Parathyroid adenoma (tissue), 2 donors: ENCODE results near the gene PRKG1.

ENCODE experiments used
- H2AFZ ChIP-seq: fragments of 300-600 bp; sonication (generic); one replicate; pipeline ENCODE4 v1.7.0; 2017; ENCODE audit warnings: antibody characterized with exemption, mild to moderate bottlenecking
- H3K27ac ChIP-seq: fragments of 300-600 bp; sonication (generic); one replicate; pipeline ENCODE4 v1.7.0; 2017
- H3K27me3 ChIP-seq: fragments of 300-600 bp; sonication (generic); one replicate; pipeline ENCODE4 v1.7.0; 2017; ENCODE audit warnings: low read length; ENCODE audit not compliant: control insufficient read depth, insufficient read depth
- H3K36me3 ChIP-seq: fragments of 300-600 bp; sonication (generic); one replicate; pipeline ENCODE4 v1.7.0; 2017; ENCODE audit warnings: low read length; ENCODE audit not compliant: control insufficient read depth, insufficient read depth
- H3K4me1 ChIP-seq: fragments of 300-600 bp; sonication (generic); one replicate; pipeline ENCODE4 v1.7.0; 2017; ENCODE audit warnings: control low read depth
- H3K4me2 ChIP-seq: fragments of 300-600 bp; sonication (generic); one replicate; pipeline ENCODE4 v1.7.0; 2017; ENCODE audit warnings: low read length
- H3K4me3 ChIP-seq: fragments of 300-600 bp; sonication (generic); one replicate; pipeline ENCODE4 v1.7.0; 2017; ENCODE audit warnings: low read depth, low read length
- H3K79me2 ChIP-seq: fragments of 300-600 bp; sonication (generic); one replicate; pipeline ENCODE4 v1.7.0; 2017; ENCODE audit warnings: control low read depth
- H3K9ac ChIP-seq: fragments of 300-600 bp; sonication (generic); one replicate; pipeline ENCODE4 v1.7.0; 2017; ENCODE audit warnings: mild to moderate bottlenecking
- H3K9me3 ChIP-seq: fragments of 300-600 bp; sonication (generic); one replicate; pipeline ENCODE4 v1.7.0; 2017; ENCODE audit warnings: low read length; ENCODE audit not compliant: control insufficient read depth
- TF ChIP-seq, protein P1 (sequence below): fragments of 300-600 bp; sonication (generic); IDR thresholded peaks from one replicate; pipeline ENCODE4 v1.7.0; 2017; ENCODE audit warnings: antibody characterized with exemption, mild to moderate bottlenecking
- donor health status: primary hyperparathyroidism.

Gene PRKG1

DNA sequence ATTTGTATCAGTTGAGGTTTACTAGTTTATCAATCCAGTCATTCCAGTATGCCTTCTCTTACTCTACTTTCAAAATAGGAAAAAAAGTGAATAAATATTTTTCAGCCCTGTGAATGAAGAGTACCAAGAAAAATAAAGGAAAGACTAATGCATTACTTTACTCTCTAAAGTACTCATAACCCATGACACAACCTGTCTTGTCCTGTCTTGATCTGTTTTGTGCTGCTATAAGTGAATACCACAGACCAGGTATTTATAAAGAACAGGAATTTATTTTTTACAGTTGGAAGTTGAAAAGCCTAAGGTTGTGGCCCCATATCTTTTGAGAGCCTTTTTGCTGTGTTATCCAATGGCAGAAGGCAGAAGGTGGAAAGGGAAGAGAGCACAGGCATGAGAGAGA, 1045.2 kb downstream of the PRKG1 start:
- Histone ChIP-seq H3K4me2 (no peak overlapping the region), H3K79me2 (no peaks in the 10 kb centered on the region), H2AFZ (no peak overlapping the region), H3K36me3 (no peaks in the 10 kb centered on the region), H3K27ac (no peak overlapping the region), H3K9me3 (no peaks in the 10 kb centered on the region), H3K9ac (no peak overlapping the region), H3K4me1 (no peaks in the 10 kb centered on the region), H3K4me3 (no peak overlapping the region), H3K27me3 (no peaks in the 10 kb centered on the region)
- TF ChIP-seq, protein P1, sequence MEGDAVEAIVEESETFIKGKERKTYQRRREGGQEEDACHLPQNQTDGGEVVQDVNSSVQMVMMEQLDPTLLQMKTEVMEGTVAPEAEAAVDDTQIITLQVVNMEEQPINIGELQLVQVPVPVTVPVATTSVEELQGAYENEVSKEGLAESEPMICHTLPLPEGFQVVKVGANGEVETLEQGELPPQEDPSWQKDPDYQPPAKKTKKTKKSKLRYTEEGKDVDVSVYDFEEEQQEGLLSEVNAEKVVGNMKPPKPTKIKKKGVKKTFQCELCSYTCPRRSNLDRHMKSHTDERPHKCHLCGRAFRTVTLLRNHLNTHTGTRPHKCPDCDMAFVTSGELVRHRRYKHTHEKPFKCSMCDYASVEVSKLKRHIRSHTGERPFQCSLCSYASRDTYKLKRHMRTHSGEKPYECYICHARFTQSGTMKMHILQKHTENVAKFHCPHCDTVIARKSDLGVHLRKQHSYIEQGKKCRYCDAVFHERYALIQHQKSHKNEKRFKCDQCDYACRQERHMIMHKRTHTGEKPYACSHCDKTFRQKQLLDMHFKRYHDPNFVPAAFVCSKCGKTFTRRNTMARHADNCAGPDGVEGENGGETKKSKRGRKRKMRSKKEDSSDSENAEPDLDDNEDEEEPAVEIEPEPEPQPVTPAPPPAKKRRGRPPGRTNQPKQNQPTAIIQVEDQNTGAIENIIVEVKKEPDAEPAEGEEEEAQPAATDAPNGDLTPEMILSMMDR, result no peak

DNA sequence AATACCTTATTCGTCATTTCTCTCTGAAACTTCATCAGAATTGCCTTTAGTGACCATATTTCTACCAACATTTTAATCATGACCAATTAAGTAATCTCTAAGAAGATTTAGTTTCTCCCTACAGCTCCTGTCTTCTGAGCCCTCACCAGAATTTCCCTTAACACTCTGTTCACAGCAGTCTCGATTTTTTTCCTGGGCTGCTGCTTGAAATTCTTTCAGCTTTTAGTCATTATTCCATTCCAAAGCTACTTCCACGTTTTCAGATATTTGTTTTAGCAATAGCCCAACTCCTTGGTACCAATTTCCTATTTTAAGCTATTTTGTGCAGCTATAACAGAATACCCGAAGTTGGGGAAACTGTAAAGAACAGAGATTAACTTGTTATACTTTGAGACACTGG, 1047.4 kb downstream of the PRKG1 start:
- Histone ChIP-seq H3K4me2 (no peak overlapping the region), H3K9ac (no peak overlapping the region), H3K79me2 (no peaks in the 10 kb centered on the region), H3K27me3 (no peaks in the 10 kb centered on the region), H3K36me3 (no peaks in the 10 kb centered on the region), H3K9me3 (no peaks in the 10 kb centered on the region), H3K27ac (no peak overlapping the region), H3K4me3 (no peak overlapping the region), H2AFZ (no peak overlapping the region), H3K4me1 (no peaks in the 10 kb centered on the region)
- TF ChIP-seq, protein P1, result no peak

DNA sequence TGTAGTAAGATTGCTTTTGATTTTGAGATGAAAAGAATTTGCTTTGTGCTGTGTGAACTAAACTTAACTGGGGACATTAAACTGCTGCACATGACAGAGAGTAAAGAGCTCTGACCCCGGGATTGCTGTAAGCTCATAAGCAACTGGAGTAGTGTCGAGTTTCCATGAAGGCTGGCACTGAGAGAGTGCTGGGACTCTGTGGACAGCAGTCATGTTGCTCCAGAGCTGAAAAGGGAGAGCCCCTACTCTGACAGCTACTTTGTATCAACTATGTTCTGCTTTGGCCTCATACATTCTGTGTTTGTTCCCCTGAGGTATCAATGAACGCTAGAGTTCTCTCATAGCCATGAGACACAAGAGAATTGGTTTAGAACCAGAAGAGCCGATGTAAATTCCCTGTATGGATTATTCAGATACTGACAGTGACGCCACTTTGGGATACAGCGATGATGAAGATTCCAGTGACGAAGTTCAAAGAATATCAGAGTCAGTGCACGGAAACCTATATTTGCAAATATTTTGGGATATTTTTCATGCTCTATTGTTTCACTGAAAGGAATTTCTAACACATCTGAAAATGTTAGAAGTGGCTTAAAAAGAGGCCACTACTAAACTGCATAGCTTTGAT, 1053.9 kb downstream of the PRKG1 start:
- H3K27me3 ChIP-seq, result no peaks in the 10 kb centered on the region
- no peak overlapping the region for H2AFZ ChIP-seq
- H3K79me2 ChIP-seq, result no peaks in the 10 kb centered on the region
- no peak overlapping the region for H3K4me2 ChIP-seq
- no peak overlapping the region for H3K9ac ChIP-seq
- no peaks in the 10 kb centered on the region for H3K36me3 ChIP-seq
- H3K27ac ChIP-seq, result no peak overlapping the region
- no peaks in the 10 kb centered on the region for H3K9me3 ChIP-seq
- TF ChIP-seq, protein P1, result no peak
- H3K4me1 ChIP-seq, result no peaks in the 10 kb centered on the region
- no peak overlapping the region for H3K4me3 ChIP-seq

DNA sequence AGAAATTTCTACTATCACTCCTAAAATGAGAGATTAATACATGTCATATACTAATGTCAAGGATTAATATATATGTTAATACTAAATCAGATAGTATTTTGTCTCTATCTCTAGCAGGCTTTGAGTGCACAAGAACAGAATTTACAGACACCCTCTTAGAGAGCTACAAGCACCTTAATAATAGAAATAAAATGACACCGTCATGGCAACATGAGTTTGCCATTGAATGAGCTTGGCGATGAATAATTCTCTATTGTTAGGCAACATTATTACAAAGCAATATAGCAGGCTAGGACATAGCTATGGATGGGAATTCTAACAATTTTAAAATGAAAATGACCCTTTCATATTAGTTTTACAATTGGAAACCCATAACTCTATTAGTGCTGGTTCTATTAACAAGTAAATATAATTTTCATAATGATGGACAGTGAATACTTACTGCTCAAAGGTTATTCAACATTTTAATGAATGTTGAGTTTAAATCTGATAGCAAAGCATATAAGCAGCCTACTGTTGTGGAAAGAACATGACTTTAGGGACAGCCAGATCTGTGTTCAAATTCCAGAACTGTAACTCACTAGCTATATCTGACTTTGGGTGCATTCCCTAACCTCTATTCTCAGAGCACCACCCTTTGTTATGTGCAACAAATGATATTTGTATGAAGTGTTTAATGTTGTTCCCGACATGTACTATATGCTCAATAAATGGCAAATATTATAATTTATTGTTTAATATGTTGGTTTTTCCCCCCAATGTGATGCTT, 1055.3 kb downstream of the PRKG1 start:
- no peak overlapping the region for H2AFZ ChIP-seq
- no peaks in the 10 kb centered on the region for H3K4me1 ChIP-seq
- no peak overlapping the region for H3K27ac ChIP-seq
- no peaks in the 10 kb centered on the region for H3K9me3 ChIP-seq
- H3K9ac ChIP-seq, result no peak overlapping the region
- H3K4me2 ChIP-seq, result no peak overlapping the region
- no peaks in the 10 kb centered on the region for H3K36me3 ChIP-seq
- no peaks in the 10 kb centered on the region for H3K79me2 ChIP-seq
- no peak overlapping the region for H3K4me3 ChIP-seq
- TF ChIP-seq, protein P1, result no peak
- no peaks in the 10 kb centered on the region for H3K27me3 ChIP-seq
